HepG2 (cell line): ENCODE results near the gene TTYH2.

Experiments used
- HDAC1 ChIP-seq: sonication (generic); formaldehyde crosslinking; IDR thresholded peaks from 2 replicates; pipeline ENCODE4 v1.5.1; 2020; ENCODE audit warnings: mild to moderate bottlenecking, missing genetic modification reagents
- POLR2A ChIP-seq, 2 experiments: IDR thresholded peaks; 2 replicates each; pipeline ENCODE4 v1.6.1; 2011; ENCODE audit warnings: low read depth in 2 of 2, low read length in 2 of 2, mild to moderate bottlenecking in 1 of 2, moderate library complexity in 1 of 2; ENCODE audit not compliant: insufficient read depth in 1 of 2
- POLR2AphosphoS5 ChIP-seq: IDR thresholded peaks from 2 replicates; pipeline ENCODE4 v1.6.1; 2012; ENCODE audit warnings: low read depth, low read length
- SIX1 ChIP-seq: sonication (generic); formaldehyde crosslinking; IDR thresholded peaks from 2 replicates; pipeline ENCODE4 v1.4.0; 2020; ENCODE audit warnings: missing genetic modification reagents, borderline replicate concordance
- THAP7 ChIP-seq: sonication (generic); formaldehyde crosslinking; IDR thresholded peaks from 2 replicates; pipeline ENCODE4 v1.8.1; 2023; ENCODE audit warnings: mild to moderate bottlenecking, missing genetic modification reagents
- YEATS2 ChIP-seq: sonication (generic); formaldehyde crosslinking; IDR thresholded peaks from 2 replicates; pipeline ENCODE4 v1.4.0; 2020; ENCODE audit warnings: missing genetic modification reagents, borderline replicate concordance
- ZNF766 ChIP-seq: sonication (generic); formaldehyde crosslinking; IDR thresholded peaks from 2 replicates; pipeline ENCODE4 v1.5.0; 2020; ENCODE audit warnings: missing genetic modification reagents, borderline replicate concordance

GRCh38 chr17:74183411-74183810, 30.0 kb upstream of the TTYH2 start:
- TF ChIP-seq POLR2A (IDR thresholded peaks at IDR 0.05; ENCODE audit: insufficient read depth in 1 of 2, low read depth in 2 of 2, low read length in 2 of 2) (no peak), THAP7 (CRISPR knock-in tag) (no peak), HDAC1 (CRISPR knock-in tag) (no peak), SIX1 (CRISPR knock-in tag) (no peak), POLR2AphosphoS5 (no peak), YEATS2 (no peak), ZNF766 (no peak)
